ENCODE measurements around the gene PRR11. TPM values are rescaled to one million over a fixed set of nuclear protein-coding genes. Genes with fewer than 3 reads are reported as not detected.

The PRR11 gene
- polyA plus RNA-seq, 1 experiment = 24.7 TPM

DNA sequence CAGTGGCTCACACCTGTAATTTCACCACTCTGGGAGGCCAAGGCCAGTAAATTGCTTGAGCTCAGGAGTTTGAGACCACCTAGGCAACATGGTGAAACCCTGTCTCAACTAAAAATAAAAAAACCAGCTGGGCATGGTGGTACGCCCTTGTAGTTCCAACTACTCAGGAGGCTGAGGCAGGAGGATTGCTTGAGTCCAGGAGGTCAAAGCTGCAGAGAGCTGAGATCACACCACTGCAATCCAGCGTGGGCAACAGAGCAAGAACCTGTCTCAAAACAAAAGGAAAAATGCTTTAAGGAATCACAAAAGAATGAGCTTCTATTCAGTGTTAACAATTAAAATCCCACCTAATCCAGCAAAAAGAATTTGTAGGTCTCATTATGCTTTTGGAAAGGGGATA is 5.9 kb downstream of the PRR11 start:
- Histone ChIP-seq H3K4me3 (ENCODE audit: low read depth, low read length) (no peak overlapping the region), H3K36me3 (ENCODE audit: control insufficient read depth, insufficient read depth, low read length) (no peaks in the 10 kb centered on the region), H3K27me3 (ENCODE audit: control insufficient read depth, insufficient read depth, low read length) (no peaks in the 10 kb centered on the region)
- ChIA-PET POLR2A (no interaction called here), CTCF (interaction anchor here (0.5 kb wide), 1 partner anchor 69 kb away, joined by 3 read pairs; no protein-coding TSS in a partner anchor)
- TF ChIP-seq, protein P1, sequence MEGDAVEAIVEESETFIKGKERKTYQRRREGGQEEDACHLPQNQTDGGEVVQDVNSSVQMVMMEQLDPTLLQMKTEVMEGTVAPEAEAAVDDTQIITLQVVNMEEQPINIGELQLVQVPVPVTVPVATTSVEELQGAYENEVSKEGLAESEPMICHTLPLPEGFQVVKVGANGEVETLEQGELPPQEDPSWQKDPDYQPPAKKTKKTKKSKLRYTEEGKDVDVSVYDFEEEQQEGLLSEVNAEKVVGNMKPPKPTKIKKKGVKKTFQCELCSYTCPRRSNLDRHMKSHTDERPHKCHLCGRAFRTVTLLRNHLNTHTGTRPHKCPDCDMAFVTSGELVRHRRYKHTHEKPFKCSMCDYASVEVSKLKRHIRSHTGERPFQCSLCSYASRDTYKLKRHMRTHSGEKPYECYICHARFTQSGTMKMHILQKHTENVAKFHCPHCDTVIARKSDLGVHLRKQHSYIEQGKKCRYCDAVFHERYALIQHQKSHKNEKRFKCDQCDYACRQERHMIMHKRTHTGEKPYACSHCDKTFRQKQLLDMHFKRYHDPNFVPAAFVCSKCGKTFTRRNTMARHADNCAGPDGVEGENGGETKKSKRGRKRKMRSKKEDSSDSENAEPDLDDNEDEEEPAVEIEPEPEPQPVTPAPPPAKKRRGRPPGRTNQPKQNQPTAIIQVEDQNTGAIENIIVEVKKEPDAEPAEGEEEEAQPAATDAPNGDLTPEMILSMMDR (IDR thresholded peaks at IDR 0.05; ENCODE audit: insufficient read depth, low read depth, low read length) = no peak
- no peak for DNase-seq (ENCODE audit: low read depth)

DNA sequence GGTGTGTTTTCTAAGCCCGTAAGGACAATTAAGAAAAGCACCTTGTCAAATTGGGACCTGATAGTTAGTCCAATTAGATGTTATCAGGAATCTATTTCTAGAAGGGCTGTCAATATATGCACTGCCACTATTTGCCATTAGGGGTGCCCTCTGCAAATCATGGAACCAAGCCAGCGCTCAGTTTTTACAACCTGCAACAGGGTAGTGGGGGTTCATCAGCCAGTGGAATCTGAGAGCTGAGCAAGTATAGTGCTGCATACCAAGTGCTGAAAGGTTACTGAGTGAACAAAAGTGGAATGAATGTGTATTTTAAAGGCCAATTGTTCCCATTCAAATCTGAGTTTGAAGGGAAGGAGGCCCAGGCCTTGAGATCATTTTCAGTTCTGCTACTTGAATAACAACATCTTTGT is 10.4 kb downstream of the PRR11 start:
- Histone ChIP-seq H3K27me3 (ENCODE audit: control insufficient read depth, insufficient read depth, low read length) (no peaks in the 10 kb centered on the region), H3K36me3 (ENCODE audit: control insufficient read depth, insufficient read depth, low read length) (no peaks in the 10 kb centered on the region), H3K4me3 (ENCODE audit: low read depth, low read length) (no peak overlapping the region)
- DNase-seq (ENCODE audit: low read depth) = no peak
- CTCF ChIA-PET = interaction anchor here (1.0 to 2.6 kb wide), 5 partner anchors 13 to 100 kb away, joined by 3 to 8 read pairs (median 4); no protein-coding TSS in a partner anchor
- TF ChIP-seq, protein P1 (IDR thresholded peaks at IDR 0.05; ENCODE audit: insufficient read depth, low read depth, low read length) = peak; percentile 76
- POLR2A ChIA-PET = no interaction called here

DNA sequence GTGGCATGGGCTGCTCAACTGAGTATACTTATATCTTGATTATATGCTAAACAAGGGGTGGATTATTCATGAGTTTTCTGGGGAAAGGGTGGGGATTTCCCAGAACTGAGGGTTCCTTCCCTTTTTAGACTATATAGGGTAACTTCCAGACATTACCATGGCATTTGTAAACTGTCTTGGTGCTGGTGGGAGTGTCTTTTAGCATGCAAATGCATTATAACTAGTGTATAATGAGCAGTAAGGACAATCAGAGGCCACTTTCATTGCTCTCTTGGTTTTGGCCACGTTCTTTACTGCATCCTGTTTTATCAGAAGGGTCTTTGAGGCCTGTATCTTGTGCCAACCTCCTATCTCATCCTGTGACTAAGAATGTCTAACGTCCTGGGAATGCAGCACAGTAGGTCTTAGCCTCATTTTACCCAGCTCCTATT is 12.0 kb downstream of the PRR11 start:
- no peak for DNase-seq (ENCODE audit: low read depth)
- H3K36me3 ChIP-seq (ENCODE audit: control insufficient read depth, insufficient read depth, low read length) = no peaks in the 10 kb centered on the region
- CTCF ChIA-PET = interaction anchor here (1.5 to 2.6 kb wide), 2 partner anchors 17 to 43 kb away, joined by 5 to 8 read pairs; no protein-coding TSS in a partner anchor
- TF ChIP-seq, protein P1 (IDR thresholded peaks at IDR 0.05; ENCODE audit: insufficient read depth, low read depth, low read length) = no peak
- H3K4me3 ChIP-seq (ENCODE audit: low read depth, low read length) = no peak overlapping the region
- POLR2A ChIA-PET = no interaction called here
- no peaks in the 10 kb centered on the region for H3K27me3 ChIP-seq (ENCODE audit: control insufficient read depth, insufficient read depth, low read length)

DNA sequence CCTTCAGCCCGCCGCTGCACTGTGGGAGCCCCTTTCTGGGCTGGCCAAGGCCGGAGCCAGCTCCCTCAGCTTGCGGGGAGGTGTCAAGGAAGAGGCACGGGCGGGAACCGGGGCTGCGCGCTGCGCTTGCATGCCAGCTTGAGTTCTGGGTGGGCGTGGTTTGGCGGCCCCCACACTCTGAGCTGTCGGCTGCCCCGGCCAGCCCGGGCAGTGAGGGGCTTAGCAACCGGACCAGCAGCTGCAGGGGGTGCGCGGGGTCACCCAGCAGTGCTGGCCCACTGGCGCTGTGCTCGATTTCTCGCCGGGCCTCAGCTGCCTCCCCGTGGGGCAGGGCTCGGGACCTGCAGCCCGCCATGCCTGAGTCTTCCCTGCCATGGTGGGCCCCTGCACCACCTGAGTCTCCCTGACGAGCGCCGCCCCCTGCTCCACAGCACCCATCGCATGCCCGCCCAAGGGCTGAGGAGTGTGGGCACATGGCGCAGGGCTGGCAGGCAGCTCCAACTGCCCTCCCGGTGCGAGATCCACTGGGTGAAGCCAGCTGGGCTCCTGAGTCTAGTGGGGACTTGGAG is 17.0 kb downstream of the PRR11 start:
- Histone ChIP-seq H3K36me3 (ENCODE audit: control insufficient read depth, insufficient read depth, low read length) (no peaks in the 10 kb centered on the region), H3K4me3 (ENCODE audit: low read depth, low read length) (no peak overlapping the region), H3K27me3 (ENCODE audit: control insufficient read depth, insufficient read depth, low read length) (no peaks in the 10 kb centered on the region)
- TF ChIP-seq, protein P1 (IDR thresholded peaks at IDR 0.05; ENCODE audit: insufficient read depth, low read depth, low read length) = no peak
- POLR2A ChIA-PET = no interaction called here
- CTCF ChIA-PET = no interaction called here
- no peak for DNase-seq (ENCODE audit: low read depth)

DNA sequence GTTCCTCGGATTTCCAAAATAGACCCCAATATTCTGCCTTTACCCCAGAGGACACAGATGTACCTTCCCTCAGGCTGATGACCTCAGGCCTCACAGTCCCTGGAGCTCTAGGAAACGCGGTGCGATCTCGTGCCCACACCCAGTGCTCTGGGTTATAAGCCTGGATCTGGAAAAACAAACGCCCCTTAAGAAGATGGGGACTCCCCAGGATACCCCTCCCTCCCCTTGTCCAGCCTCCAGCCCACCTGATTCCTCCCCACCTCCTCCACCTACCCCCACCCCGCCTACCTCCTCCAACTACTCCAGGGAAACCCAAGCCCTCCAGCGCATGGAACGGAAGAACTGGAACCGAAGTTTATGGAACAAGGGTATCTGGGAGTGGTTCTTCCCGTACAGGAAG is 19.1 kb downstream of the PRR11 start:
- ChIA-PET POLR2A (no interaction called here), CTCF (interaction anchor here (0.5 kb wide), 1 partner anchor 26 kb away, joined by 3 read pairs; no protein-coding TSS in a partner anchor)
- TF ChIP-seq, protein P1 (IDR thresholded peaks at IDR 0.05; ENCODE audit: insufficient read depth, low read depth, low read length) = no peak
- Histone ChIP-seq H3K4me3 (ENCODE audit: low read depth, low read length) (no peak overlapping the region), H3K36me3 (ENCODE audit: control insufficient read depth, insufficient read depth, low read length) (no peaks in the 10 kb centered on the region), H3K27me3 (ENCODE audit: control insufficient read depth, insufficient read depth, low read length) (no peaks in the 10 kb centered on the region)
- DNase-seq (ENCODE audit: low read depth) = no peak

Data from BJ (cell line).